HG03039 (cell line): ENCODE results near the gene OR2V1.
"Not testable (repeated sequence)": the region's sequence is repeated elsewhere in the genome, so short reads cannot be mapped to it uniquely, and the experiment has no call there.

Experiments used
- ATAC-seq: cut with Tn5 transposase; IDR thresholded peaks from one replicate; pipeline ENCODE4 v1.9.1; 2021; ENCODE audit warnings: mild to moderate bottlenecking, moderate library complexity; ENCODE audit not compliant: unreplicated experiment

The OR2V1 gene

DNA sequence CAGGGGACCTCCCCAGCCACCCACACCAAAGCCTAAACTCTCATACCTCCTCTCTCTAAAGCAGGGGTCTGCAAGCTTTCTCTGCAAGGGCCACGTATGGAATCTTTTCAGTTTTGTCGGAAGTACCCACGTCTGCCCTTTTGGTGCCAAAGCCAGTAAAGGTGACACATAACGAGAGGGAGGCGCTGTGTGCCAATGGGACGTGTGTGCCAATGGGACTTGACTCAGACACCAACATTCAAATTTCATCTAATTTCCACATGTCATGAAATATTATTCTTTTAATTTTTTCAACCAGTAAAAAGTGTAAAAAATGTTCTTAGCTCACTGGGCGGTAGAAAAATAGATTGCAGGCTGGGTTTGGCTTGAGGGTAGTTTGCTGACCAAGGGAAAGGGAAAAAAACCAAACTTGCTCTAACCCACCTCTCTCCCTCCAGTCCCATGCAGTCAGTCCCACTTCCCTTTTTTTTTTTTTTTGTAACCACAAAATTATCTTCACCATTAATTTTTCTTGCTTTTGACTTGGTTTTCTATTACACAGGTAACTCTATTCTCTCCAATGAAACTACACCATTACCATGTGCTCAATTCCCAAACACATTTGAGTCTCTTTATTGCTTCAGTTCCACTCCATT, 25.5 kb downstream of the OR2V1 start:
- ATAC-seq, result no peak

DNA sequence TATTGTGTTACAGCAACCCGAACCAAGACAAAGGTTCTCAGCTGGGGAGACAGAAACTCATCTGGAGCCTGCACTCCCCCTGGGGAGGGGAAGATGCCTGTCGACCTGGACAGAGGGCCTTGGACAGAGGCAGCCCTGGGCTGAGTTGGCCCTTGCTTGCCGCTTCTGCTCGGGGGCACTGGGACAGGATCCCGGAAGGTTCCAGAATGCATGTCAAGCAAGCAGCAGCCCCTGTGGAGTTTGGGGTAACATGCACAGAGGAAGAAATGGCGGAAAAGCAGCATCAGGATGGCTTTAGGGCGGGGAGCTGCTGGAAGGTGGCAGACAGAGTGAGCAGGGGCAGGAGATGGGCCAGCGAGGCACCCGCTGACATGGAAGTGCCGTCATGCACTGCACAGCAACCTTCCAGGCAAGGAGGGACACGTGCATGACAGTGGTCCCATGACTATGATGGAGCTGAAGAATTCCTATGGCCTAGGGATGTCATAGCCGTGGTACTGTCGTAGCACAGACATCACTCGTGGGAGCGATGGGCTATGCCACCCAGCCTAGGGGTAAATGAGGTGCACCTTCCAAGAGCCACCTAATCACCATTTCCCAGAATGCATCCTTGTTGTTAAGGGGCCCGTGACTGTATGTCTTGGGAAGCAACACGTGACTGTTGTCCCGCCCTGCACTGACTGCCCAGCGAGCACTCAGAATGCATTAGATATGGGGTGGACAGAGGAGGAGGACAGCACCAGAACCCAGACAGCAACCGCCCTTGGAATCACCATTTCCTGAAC, 26.2 kb downstream of the OR2V1 start:
- ATAC-seq, result not testable (repeated sequence)

DNA sequence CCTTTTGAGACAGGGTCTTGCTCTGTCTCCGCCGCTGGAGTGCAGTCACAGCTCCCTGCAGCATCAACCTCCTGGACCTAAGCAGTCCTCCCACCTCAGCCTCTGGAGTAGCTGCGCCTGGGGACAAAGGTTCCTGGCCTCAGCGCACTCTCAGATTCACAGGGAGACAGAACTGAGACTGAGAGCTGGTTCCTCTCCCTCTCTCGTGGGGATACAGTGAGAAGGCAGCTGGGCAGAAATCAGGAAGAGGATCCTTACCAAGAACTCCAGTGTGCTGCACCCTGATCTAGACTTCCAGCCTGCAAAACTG, 26.8 kb downstream of the OR2V1 start:
- not testable (repeated sequence) for ATAC-seq

GRCh38 chr5:181101930-181102674, 28.9 kb downstream of the OR2V1 start:
- not testable (repeated sequence) for ATAC-seq

- ATAC-seq, result not testable (repeated sequence)
Observed at GRCh38 chr5:181101030-181101641, 29.8 kb downstream of the OR2V1 start.

DNA sequence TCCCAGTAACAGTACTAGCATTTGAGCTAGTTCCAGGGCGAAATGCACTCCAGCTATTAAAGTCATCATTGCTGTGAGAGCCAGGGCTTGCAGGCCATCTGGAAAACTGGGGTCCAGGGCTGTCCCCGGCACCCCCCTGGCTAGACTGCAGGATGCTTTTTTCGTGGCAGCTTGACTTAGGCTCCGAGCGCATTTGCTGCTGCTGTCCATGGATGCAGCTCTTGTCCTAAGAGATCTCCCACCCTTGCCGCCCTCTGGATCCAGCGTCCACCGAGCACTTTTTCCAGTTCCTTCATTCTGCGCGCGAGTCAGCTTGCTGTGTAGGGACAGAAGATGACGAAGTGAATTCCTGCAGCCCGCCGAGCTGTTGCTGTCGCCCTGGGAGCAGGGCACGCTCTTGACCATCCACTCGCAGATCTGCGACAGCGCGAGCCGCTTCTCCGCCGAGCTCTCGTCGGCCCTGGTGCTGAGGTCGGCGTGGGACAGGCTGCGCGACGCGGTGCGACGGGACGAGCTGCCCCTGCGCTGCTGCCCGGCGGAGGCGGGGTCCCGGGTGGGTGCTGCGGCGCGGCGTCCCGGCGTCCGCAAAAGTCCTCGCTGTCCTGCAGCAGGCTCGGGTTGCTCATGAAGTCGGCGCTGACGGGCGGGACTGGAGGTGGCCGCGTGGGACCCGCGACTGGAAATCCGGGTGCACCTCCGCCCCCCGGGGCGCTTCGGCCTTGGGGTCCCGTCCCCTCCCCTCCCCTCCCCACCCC, 30.7 kb downstream of the OR2V1 start:
- no peak for ATAC-seq

DNA sequence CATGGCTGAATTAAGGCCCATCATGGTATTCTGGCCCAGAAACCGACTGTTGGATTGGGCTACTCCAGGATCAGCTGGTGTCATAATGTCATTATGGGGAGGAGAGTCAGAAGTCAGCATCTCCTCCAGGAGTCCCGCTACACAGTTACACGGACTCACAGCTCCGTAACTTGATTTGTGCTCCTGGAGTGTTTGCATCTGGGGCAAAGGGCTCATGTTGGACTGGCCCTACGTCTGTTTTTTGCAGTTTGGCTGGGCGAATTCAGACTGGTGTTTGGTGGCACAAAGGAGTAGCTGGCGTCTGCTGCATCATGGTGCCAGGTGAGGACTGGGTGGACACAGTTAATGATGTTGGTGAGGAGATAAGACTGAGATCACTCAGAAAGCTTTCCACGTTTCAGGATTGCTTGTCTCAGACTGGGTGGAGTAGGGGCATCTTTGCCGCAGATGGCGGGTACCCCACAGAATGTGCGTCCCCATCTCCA, 31.3 kb downstream of the OR2V1 start:
- ATAC-seq, result no peak

- no peak for ATAC-seq
Observed at GRCh38 chr5:181098762-181099601, 32.0 kb downstream of the OR2V1 start.

- not testable (repeated sequence) for ATAC-seq
Observed at GRCh38 chr5:181097759-181098491, 33.0 kb downstream of the OR2V1 start.

GRCh38 chr5:181097383-181097753, 33.6 kb downstream of the OR2V1 start:
- ATAC-seq, result not testable (repeated sequence)

DNA sequence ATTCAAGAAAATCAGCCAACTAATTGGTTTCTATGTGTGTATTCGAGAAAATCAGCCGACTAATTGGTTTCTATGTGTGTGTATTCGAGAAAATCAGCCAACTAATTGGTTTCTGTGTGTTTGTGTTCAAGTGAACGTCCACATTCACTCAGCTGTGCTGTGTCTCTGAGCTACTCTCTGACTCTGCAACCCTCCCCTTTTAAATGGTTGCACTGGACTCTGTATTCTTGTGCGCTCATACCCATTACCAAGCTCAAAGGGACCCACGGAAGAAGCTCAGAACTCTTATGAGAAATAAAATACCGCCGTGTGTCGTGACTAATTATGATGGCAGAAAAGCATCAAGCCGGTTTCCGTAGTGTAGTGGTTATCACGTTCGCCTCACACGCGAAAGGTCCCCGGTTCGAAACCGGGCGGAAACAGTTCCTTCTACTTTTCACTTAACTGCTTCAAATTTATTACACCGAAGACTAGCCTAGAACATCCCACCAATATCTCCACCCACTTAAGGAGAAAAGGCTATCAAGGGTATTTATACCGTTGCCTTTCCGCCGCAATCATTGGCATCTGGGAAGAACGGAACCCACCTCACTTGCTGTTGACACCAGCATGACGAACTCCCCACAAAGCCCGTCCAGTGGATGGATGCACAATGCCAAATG, 34.1 kb downstream of the OR2V1 start:
- ATAC-seq, result not testable (repeated sequence)

DNA sequence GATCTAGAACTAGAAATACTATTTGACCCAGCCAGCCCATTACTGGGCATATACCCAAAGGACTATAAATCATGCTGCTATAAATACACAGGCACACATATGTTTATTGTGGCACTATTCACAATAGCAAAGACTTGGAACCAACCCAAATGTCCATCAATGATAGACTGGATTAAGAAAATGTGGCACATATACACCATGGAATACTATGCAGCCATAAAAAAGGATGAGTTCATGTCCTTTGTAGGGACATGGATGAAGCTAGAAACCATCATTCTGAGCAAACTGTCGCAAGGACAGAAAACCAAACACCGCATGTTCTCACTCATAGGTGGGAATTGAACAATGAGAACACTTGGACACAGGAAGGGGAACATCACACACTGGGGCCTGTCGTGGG, 35.8 kb downstream of the OR2V1 start:
- not testable (repeated sequence) for ATAC-seq

GRCh38 chr5:181092428-181092827, 38.5 kb downstream of the OR2V1 start:
- no peak for ATAC-seq

DNA sequence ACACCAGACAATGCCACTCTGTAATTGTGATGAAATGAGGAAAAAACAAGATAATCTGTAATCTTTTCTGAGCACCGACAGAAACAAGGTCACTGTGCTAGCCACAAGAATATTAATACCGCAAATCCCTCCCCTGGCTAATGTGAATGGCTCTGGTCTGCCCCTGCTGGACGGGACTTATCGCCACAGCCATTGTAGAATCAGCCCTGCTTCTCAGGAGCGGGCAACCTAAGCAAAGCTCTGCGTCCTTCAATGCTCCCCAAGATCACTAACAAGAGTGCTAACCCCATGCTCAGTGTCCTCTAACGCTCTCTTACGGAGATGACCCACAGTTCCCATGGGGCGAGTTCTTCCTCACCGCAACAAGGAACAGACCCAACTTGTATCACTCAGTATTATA, 42.7 kb downstream of the OR2V1 start:
- ATAC-seq, result no peak

GRCh38 chr5:181087309-181087708, 43.7 kb downstream of the OR2V1 start:
- ATAC-seq, result no peak

DNA sequence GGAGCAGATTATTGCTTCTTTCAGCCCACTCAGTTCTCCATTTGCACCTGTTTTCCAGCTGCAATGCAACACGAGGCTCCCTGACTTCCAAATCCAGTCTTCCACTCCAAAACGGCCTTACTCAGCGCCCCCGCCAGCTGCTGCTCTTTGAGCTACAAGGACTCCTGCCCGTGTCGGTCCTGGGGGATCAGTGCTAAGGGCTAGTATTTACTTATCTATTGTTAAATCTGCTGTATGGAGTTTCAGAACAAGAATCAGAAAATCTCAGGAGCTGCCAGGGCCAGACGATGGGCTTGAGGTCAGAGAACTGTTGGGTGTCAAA, 44.1 kb downstream of the OR2V1 start:
- ATAC-seq, result no peak

DNA sequence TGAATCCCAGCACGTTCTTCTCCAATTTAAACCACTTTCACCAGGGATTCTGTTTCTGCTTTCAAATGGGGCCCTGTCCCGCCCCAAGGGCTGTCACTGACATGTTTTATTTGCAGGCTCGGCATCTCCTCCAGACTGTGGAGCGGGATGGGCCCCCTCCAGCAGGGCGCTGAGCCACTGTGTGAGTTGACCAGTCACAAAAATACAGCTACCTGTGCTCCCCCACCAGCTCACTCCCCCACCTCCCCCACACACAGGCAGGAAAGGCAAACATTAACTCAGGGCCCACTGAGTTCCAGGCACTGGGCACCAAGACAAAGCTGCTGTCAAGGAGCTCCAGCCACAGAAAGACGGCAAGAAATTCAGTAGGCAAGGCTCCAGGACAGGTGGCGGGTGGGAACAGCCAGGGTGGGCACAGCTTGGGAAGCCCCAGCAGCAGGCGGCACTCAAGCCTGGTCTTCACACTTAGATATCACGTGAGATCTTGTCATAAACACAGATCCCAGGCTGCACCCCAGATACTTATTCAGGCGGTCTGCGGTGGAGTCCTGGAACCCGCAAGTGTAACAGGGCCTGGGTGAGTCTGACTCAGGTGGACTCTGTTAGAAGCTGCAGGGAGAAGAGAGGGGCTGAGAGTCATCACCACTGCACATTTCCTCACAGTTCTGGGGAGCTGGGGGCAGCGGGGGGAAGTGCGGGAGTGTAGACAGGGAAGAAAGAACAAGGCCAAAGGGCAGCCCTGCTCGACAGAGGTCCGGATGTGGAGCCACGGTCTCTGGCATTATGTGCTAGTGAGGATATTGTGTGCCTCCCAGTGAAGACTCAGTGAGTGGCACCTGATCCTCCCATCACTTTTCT, 44.7 kb downstream of the OR2V1 start:
- no peak for ATAC-seq
